ENCODE measurements around the gene GOLGA6L7.
"Not testable (repeated sequence)": the region's sequence is repeated elsewhere in the genome, so short reads cannot be mapped to it uniquely, and the experiment has no call there.

DNA sequence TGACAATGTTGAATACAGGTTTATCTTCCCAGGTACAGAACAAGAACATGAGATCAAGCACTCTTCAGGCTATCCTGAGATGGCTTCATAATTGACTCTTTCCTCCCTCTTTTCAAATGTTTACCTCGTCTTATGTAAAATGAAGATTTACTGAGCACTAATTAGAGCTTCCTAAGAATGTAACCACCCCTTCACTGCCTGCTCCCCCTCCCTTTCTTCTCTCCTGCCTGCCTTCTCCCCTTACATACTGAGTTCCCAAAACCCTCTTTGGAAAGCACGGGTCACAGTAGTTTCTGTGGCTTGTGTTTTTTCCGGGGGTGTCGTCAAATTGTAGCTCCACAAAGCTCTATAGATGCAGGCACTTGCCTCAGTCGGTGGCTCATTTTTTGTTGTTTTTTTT lies 5.2 kb upstream of the GOLGA6L7 start:
- TF ChIP-seq, protein P1, sequence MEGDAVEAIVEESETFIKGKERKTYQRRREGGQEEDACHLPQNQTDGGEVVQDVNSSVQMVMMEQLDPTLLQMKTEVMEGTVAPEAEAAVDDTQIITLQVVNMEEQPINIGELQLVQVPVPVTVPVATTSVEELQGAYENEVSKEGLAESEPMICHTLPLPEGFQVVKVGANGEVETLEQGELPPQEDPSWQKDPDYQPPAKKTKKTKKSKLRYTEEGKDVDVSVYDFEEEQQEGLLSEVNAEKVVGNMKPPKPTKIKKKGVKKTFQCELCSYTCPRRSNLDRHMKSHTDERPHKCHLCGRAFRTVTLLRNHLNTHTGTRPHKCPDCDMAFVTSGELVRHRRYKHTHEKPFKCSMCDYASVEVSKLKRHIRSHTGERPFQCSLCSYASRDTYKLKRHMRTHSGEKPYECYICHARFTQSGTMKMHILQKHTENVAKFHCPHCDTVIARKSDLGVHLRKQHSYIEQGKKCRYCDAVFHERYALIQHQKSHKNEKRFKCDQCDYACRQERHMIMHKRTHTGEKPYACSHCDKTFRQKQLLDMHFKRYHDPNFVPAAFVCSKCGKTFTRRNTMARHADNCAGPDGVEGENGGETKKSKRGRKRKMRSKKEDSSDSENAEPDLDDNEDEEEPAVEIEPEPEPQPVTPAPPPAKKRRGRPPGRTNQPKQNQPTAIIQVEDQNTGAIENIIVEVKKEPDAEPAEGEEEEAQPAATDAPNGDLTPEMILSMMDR (IDR thresholded peaks at IDR 0.05; ENCODE audit: low read length) = not testable (repeated sequence)
- TF ChIP-seq EZH2 (optimal IDR thresholded peaks at IDR 0.05; ENCODE audit: low read depth, low read length); EZH2phosphoT487 (IDR thresholded peaks at IDR 0.05; ENCODE audit: low read length): not testable (repeated sequence)

All from MM.1S (cell line).